Testis (tissue), 2 donors: ENCODE results near the gene PTPRR.

Experiments
- CTCF ChIP-seq, 3 experiments: fragments of 450-650 bp in 2 of 3; fragments of 200-600 bp in 1 of 3; sonication (generic) in 1 of 3; IDR thresholded peaks; one replicate each; pipeline ENCODE4 v1.5.1; 2016 to 2019; ENCODE audit warnings: antibody characterized with exemption in 3 of 3, mild to moderate bottlenecking in 2 of 3, moderate library complexity in 1 of 3
- POLR2A ChIP-seq: fragments of 450-650 bp; IDR thresholded peaks from one replicate; pipeline ENCODE4 v1.6.1; 2017; ENCODE audit warnings: antibody characterized with exemption, mild to moderate bottlenecking, moderate library complexity

- no peak for TF ChIP-seq CTCF (IDR thresholded peaks at IDR 0.05)
- no peak for TF ChIP-seq POLR2A
Measured at GRCh38 chr12:70966996-70967790, 46.7 kb upstream of the PTPRR start.
